Activated T-cell treated with anti-CD3 and anti-CD28 coated beads for 48 hours (primary cell): ENCODE measurements around the gene LIG3.
"Not testable (repeated sequence)": the region's sequence is repeated elsewhere in the genome, so short reads cannot be mapped to it uniquely, and the experiment has no call there.

Source experiments
- DNase-seq: peaks from one replicate; pipeline ENCODE4 v3.0.0-alpha.2; 2020; ENCODE audit warnings: low read depth

LIG3 gene

DNA sequence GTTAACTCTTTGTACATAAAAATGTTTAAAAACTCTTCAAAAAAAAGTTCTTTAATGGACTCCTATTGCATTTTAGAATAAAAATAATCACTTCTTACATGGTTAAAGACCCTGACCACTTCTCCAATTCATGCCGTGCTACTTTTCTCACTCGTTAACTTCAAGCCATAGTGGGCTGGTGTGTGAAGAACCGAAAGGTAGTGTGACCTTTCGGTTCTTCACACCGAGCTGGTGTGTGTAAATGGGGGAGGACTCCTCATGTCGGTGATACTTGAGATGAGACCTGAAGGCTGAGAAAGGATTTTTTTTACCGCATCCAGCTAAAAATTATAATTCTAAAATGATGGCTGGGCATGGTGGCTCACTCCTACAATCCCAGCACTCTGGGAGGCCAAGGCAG is 61.1 kb downstream of the LIG3 start:
- DNase-seq = no peak

DNA sequence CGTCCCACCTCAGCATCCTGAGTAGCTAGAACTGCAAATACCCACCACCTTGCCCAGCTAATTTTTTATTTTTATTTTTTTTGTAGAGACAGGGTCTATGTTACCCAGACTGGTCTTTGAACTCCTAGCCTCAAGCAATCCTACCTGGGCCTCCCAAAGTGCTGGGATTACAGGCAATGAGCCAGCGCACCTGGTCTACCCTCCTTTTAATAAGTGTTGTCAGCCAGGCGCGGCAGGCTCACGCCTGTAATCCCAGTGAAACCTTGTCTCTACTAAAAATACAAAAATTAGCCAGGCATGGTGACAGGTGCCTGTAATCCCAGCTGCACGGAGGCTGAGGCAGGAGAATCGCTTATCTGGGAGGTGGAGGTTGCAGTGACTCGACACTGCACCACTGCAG is 63.9 kb downstream of the LIG3 start:
- no peak for DNase-seq

DNA sequence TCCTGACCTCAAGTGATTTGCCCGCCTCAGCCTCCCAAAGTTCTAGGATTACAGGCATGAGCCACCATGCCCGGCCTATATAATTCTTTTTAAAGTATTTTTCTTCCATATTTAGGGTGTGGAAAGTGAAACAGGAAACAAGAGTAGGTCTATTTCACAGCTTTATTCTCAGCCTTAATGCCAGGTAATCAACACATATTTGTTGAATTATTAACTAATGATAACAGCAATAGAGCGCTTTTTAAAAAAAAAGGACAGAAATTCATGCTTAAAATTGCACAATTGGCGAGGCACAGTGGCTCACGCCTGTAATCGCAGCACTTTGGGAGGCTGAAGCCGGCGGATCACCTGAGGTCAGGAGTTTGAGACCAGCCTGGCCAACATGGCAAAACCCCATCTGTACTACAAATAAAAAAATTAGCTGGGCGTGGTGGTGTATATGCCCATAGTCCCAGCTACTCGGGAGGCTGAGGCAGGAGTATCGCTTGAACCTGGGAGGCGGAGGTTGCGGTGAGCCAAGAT is 65.2 kb downstream of the LIG3 start:
- DNase-seq = not testable (repeated sequence)

DNA sequence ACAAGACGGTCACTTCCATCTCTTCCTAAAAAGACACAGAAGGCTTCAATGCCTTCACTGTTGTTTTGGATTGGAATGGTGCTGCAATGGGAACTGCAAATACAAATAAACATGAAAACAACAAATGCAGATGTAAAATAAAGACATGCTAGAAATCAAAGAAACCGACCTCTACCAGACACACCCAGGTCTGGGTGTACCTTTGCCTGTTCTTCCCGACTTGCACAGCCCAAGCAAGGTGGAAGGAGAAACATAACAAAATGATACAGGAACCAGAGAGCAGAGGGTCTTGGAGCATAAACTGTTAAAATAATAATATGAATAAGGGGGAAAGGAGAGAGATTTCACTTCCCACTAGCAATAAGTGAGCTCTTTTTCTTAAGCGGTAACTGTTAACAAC is 65.9 kb downstream of the LIG3 start:
- no peak for DNase-seq

DNA sequence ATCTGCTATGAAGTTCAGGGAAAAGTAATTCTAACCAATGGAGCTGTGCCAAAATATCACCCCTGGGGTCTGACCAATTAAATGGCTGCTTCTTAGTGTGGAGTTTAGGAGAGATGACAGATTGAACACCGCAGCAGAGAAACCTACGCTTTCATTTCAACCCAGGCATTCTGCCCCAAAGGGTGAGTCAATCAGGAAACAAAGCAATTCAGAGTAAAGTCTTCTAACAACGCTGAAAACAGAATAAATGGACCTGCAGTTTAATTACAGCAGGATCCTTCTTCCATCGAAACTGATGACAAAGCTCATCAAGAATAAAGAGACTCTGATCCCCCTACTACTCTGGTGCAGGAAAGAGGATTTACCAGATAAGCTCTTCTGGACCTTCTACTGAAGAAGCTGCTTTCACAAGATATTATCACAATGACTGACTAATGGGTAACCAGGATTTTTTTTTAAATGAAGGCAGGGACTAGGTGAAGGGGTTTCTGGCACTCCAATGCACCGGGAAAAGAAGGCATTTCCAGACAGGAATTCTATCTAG is 66.5 kb downstream of the LIG3 start:
- DNase-seq = peak; percentile 46

DNA sequence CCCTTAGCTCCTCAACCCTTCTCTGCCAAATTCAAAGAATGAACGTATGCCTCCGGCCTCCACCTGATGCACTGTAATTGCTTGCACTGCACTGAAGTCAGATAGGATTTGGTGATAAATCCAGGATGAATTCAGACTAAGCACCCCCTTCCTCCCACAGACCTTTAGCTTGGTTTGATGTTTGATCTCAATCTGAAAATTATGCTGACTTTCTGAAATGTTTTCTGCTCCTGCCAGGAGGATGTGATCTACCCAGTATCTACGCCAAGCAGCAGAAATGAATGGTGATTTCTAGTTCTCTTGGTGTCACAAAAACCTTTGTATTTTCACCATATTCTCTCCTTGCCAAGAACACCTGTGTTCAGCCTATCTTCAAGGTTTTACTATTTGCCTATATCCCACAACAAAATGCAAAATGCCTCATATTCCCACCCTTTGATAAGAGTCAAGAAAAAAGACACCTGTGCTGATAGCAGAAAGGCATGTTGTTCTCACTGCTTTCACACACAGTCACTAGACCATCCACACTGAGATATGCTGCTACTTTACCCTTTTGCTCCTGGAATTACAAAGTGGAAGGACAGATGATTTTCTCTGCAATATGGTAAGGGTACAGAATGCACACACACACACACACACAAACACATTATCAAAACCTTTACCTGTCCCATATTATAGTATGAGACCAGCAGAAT is 68.5 kb downstream of the LIG3 start:
- no peak for DNase-seq

DNA sequence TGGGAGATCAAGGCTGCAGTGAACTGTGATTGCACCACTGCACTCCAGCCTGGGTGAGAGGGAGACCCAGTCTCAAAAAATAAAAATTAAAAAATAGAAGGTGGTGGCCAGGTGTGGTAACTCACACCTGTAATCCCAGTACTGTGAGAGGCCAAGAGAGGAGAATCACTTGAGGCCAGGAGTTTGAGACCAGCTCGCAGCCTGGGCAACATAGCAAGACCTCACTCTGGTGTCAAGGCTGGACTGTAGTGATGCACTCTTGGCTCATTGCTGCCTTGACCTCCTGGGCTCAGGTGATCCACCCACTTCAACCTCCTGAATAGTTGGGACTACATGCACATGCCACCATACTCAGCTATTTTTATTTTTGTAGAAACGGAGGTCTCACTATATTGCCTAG is 69.9 kb downstream of the LIG3 start:
- DNase-seq = no peak

DNA sequence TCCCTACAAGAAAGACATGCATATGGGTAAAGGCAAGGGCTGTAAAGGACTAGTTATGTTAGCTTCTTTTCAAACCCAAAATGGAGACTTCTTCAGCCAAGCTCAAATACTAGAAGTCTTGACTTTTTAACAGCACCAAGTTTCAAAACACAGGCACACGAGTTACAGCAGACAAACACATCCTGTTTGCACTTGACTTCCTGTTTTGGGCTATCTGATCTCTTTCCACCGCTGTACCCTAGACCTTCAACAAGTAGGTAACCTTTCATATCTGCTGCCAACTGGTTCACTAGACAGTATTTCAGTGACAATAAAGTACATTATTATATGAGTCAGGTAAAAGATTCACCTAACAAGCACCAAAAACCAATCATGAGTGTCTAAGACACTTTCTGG is 70.9 kb downstream of the LIG3 start:
- DNase-seq = no peak

DNA sequence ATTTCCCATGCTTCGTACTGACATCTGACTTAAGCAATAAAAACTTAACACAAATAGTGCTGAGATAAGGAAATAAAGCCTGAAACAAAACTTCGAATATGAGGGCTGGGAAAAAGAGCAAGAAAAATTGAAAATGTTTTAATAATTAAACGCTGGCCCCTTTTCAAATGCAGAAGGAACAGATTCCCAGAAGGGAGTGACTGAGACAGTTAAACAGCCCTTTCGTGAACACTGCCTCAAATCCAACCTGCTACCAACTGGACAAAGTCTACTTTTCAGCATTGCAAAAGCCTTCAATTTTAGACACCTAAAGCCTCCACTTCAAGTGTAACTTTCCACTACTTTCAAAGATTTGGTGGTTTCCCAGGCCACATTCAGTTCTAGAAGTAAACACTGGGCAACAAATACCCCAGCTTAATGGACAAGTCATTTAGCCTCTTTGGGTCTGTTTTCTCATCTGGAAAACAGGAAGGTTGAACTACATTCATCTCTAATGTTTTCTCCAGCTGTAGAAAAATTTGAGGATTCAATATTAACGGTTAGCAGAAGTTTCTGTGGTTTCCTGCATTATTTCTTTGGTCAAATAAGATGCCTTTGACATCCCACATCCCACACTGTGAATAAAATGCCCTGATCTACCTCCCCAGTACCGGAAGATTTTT is 71.4 kb downstream of the LIG3 start:
- no peak for DNase-seq

DNA sequence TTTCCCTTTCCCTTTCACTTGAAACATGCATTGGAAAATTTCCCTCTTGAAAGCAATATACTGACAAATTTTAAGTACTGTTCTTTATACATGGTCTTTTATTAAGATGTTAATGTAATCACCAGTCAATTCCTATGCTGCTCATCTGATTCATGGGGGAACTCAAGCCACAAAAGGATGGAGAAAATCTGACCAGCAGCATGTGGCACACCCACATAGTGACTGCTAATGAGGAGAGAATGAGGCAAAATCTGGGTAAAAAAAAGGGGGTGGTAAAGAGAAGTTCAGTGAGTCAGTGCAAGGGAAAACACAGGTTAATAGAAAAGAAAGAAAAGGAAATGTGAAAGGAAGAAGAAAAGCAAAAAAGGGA is 71.9 kb downstream of the LIG3 start:
- no peak for DNase-seq

DNA sequence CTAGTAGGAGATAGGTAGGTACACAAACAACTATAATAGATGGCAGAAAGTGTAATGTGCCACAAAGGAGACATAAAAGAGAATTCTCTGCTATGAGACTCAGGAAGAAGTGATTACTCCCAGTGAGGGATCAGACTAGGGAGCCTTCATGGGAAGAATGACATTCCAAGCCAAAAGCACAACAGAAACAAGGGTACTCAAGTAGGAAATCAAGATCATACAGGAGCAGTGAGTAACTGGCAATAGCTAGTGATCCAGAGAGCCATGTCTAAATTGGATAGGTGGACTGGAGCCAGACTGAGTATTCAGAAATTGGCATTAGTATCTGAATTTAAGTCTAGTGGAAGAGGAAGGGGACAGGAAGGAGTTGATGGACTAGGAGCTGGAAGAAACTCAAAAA is 72.5 kb downstream of the LIG3 start:
- DNase-seq = no peak

DNA sequence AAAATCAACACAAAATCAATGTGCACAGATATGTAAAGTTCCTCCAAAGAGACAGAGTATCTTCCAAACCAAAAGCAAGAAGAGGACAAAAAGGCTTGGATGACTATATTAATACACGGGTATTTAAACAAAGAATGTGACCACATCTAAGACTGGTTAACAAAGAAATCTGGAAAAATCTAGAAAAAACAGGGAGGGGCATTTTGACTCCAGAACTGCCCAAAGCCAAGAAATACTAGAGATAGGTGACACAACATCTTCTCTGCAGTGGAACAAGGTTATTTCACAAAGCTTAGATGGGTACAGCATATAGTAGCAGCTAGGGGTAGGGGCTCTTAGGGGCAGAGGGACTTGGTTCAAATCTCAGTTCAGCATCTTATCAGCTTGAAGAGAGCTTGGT is 72.9 kb downstream of the LIG3 start:
- no peak for DNase-seq

DNA sequence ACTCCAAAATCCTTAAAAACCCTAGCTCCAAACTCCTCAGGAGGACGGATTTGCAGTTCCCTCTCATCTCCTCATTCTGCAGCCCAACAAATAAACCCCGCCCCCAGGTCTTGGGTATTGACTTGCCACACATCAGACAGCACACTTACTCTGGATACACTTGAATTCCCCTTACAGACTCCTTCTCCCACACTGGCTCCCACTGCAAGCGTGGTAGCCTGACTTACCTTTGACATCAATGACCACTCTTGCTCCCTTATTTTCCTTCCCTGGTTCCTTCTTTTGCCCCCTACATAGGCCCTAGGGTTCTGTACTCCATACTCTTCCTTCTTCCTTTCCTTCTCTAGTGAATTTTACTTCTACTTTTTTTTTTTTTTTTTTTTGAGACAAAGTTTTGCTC is 75.7 kb downstream of the LIG3 start:
- no peak for DNase-seq

DNA sequence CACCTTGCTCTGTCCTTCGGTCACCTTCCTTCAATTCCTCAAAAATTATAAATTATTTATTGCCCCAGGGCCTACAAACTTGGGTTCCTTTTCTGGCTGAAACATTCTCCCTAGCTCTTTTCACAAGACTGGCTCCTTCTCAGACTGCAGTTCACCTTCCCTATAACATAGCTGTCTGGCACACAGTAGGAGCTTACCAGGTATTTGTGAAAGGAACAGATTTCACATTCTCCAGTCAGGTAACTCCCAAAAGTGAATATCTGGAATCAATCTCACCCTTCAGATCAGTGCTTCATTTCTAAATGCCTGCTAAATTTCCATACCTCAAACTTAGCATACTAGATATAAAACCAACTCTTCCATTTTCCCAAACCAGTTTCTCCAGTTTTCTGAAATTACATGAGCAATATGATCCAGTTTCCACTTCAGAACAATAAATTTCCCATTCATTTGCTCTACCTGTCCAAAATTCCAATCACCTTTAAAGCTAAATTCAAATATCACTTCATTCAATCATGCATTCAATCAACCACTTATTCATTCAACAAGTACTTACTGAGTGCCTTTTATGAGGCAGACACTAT is 77.1 kb downstream of the LIG3 start:
- no peak for DNase-seq
